Esophagus squamous epithelium (tissue), 4 donors: ENCODE data around the gene CCDC174.

Source experiments
- POLR2A ChIP-seq, 4 donors: fragments of 450-650 bp; IDR thresholded peaks; one replicate each; pipeline ENCODE4 v1.6.1; 2017; ENCODE audit warnings: antibody characterized with exemption in 4 of 4, mild to moderate bottlenecking in 4 of 4, moderate library complexity in 3 of 4
- TF ChIP-seq, protein P1 (sequence below), 6 experiments: fragments of 450-650 bp in 4 of 6; fragments of 200-600 bp in 2 of 6; sonication (generic) in 2 of 6; IDR thresholded peaks; one replicate each; pipeline ENCODE4 v1.5.1; 2016 to 2019; ENCODE audit warnings: antibody characterized with exemption in 6 of 6, mild to moderate bottlenecking in 4 of 6, moderate library complexity in 4 of 6

DNA sequence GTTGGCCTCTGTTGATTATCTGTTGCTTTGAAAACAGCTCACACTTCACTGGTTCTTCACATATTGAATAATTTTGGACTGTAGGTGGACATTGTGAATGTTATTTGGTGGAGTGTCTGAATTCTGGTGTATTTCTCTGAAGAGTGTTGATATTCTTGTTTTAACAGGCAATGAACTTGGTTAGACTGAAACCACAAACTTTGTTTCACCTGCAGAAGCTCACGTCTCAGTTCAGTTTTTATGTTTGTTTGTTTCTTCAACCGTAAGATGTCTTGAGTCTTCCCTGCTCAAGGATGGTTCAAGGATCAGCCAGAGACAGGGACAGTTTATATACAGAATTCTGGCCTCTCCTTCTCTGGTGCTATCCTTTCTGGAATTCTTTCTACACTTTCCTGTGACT lies 67.0 kb downstream of the CCDC174 start:
- TF ChIP-seq, protein P1, sequence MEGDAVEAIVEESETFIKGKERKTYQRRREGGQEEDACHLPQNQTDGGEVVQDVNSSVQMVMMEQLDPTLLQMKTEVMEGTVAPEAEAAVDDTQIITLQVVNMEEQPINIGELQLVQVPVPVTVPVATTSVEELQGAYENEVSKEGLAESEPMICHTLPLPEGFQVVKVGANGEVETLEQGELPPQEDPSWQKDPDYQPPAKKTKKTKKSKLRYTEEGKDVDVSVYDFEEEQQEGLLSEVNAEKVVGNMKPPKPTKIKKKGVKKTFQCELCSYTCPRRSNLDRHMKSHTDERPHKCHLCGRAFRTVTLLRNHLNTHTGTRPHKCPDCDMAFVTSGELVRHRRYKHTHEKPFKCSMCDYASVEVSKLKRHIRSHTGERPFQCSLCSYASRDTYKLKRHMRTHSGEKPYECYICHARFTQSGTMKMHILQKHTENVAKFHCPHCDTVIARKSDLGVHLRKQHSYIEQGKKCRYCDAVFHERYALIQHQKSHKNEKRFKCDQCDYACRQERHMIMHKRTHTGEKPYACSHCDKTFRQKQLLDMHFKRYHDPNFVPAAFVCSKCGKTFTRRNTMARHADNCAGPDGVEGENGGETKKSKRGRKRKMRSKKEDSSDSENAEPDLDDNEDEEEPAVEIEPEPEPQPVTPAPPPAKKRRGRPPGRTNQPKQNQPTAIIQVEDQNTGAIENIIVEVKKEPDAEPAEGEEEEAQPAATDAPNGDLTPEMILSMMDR (IDR thresholded peaks at IDR 0.05): no peak
- TF ChIP-seq POLR2A (IDR thresholded peaks at IDR 0.05): no peak
